ENCODE data around the gene PPP2R5A.

PPP2R5A gene

GRCh38 chr1:212323066-212323465 is 37.9 kb downstream of the PPP2R5A start:
- Histone ChIP-seq H3K4me2 (ENCODE audit: low read depth, low read length, poor library complexity, severe bottlenecking) (no peak overlapping the region), H3K9me3 (ENCODE audit: insufficient read depth, low read depth, low read length) (no peaks in the 10 kb centered on the region), H2AFZ (ENCODE audit: low read length) (no peak overlapping the region), H4K20me1 (ENCODE audit: insufficient read depth, low read length, poor library complexity, severe bottlenecking) (peaks cover 30% of the 10 kb centered on the region), H3K4me1 (ENCODE audit: insufficient read depth, low read length, poor library complexity, severe bottlenecking) (peaks cover 4% of the 10 kb centered on the region), H3K9ac (ENCODE audit: low read depth, low read length, poor library complexity, severe bottlenecking) (no peak overlapping the region), H3K27me3 (ENCODE audit: insufficient read depth, low read length, poor library complexity, severe bottlenecking) (no peaks in the 10 kb centered on the region), H3K9me2 (replicated peaks; ENCODE audit: low read depth, low read length) (no peaks in the 10 kb centered on the region), H3K36me3 (ENCODE audit: insufficient read depth, low read length) (no peaks in the 10 kb centered on the region), H3K4me3 (ENCODE audit: low read length, poor library complexity, severe bottlenecking) (no peak overlapping the region), H3F3A (ENCODE audit: low read depth) (no peaks in the 10 kb centered on the region), H3K79me2 (ENCODE audit: insufficient read depth, low read length) (peaks cover 54% of the 10 kb centered on the region)
- TF ChIP-seq EZH2phosphoT487 (IDR thresholded peaks at IDR 0.05; ENCODE audit: borderline replicate concordance) = no peak
- TF ChIP-seq CTCF (conservative IDR thresholded peaks at IDR 0.05; ENCODE audit: low read length) = no peak

GRCh38 chr1:212326541-212326940 is 41.3 kb downstream of the PPP2R5A start:
- Histone ChIP-seq H3K9me2 (replicated peaks; ENCODE audit: low read depth, low read length) (no peaks in the 10 kb centered on the region), H3K27me3 (ENCODE audit: insufficient read depth, low read length, poor library complexity, severe bottlenecking) (no peaks in the 10 kb centered on the region), H3K36me3 (ENCODE audit: insufficient read depth, low read length) (peaks cover 15% of the 10 kb centered on the region; the same call in 1 of the 2 replicates), H3K79me2 (ENCODE audit: insufficient read depth, low read length) (peaks cover 57% of the 10 kb centered on the region), H3F3A (ENCODE audit: low read depth) (no peaks in the 10 kb centered on the region), H2AFZ (ENCODE audit: low read length) (no peak overlapping the region), H3K4me3 (ENCODE audit: low read length, poor library complexity, severe bottlenecking) (no peak overlapping the region), H3K4me2 (ENCODE audit: low read depth, low read length, poor library complexity, severe bottlenecking) (no peak overlapping the region), H4K20me1 (ENCODE audit: insufficient read depth, low read length, poor library complexity, severe bottlenecking) (peaks cover 17% of the 10 kb centered on the region), H3K9me3 (ENCODE audit: insufficient read depth, low read depth, low read length) (no peaks in the 10 kb centered on the region), H3K4me1 (ENCODE audit: insufficient read depth, low read length, poor library complexity, severe bottlenecking) (peaks cover 4% of the 10 kb centered on the region), H3K9ac (ENCODE audit: low read depth, low read length, poor library complexity, severe bottlenecking) (no peak overlapping the region)
- no peak for TF ChIP-seq EZH2phosphoT487 (IDR thresholded peaks at IDR 0.05; ENCODE audit: borderline replicate concordance)
- no peak for TF ChIP-seq CTCF (conservative IDR thresholded peaks at IDR 0.05; ENCODE audit: low read length)

- no peaks in the 10 kb centered on the region for H3K9me3 ChIP-seq (ENCODE audit: insufficient read depth, low read depth, low read length)
- H3K4me3 ChIP-seq (ENCODE audit: low read length, poor library complexity, severe bottlenecking) = no peak overlapping the region
- no peaks in the 10 kb centered on the region for H3K27me3 ChIP-seq (ENCODE audit: insufficient read depth, low read length, poor library complexity, severe bottlenecking)
- no peaks in the 10 kb centered on the region for H3F3A ChIP-seq (ENCODE audit: low read depth)
- H4K20me1 ChIP-seq (ENCODE audit: insufficient read depth, low read length, poor library complexity, severe bottlenecking) = peaks cover 14% of the 10 kb centered on the region
- no peak overlapping the region for H3K4me2 ChIP-seq (ENCODE audit: low read depth, low read length, poor library complexity, severe bottlenecking)
- H3K4me1 ChIP-seq (ENCODE audit: insufficient read depth, low read length, poor library complexity, severe bottlenecking) = peaks cover 4% of the 10 kb centered on the region
- no peaks in the 10 kb centered on the region for H3K9me2 ChIP-seq (replicated peaks; ENCODE audit: low read depth, low read length)
- H3K9ac ChIP-seq (ENCODE audit: low read depth, low read length, poor library complexity, severe bottlenecking) = no peak overlapping the region
- peaks cover 31% of the 10 kb centered on the region; the same call in 1 of the 2 replicates for H3K36me3 ChIP-seq (ENCODE audit: insufficient read depth, low read length)
- peaks cover 53% of the 10 kb centered on the region for H3K79me2 ChIP-seq (ENCODE audit: insufficient read depth, low read length)
- TF ChIP-seq EZH2phosphoT487 (IDR thresholded peaks at IDR 0.05; ENCODE audit: borderline replicate concordance) (no peak), CTCF (conservative IDR thresholded peaks at IDR 0.05; ENCODE audit: low read length) (no peak)
- H2AFZ ChIP-seq (ENCODE audit: low read length) = no peak overlapping the region
These were observed 43.0 kb downstream of the PPP2R5A start for GRCh38 chr1:212328248-212328647.
